Gastrocnemius medialis (tissue), 4 donors: ENCODE measurements around the gene TMLHE.
"Not testable (repeated sequence)": the region's sequence is repeated elsewhere in the genome, so short reads cannot be mapped to it uniquely, and the experiment has no call there.

Source experiments
- POLR2A ChIP-seq, 2 donors: fragments of 450-650 bp; IDR thresholded peaks; one replicate each; pipeline ENCODE4 v1.6.1; 2017; ENCODE audit warnings: antibody characterized with exemption in 2 of 2, mild to moderate bottlenecking in 2 of 2, moderate library complexity in 2 of 2
- TF ChIP-seq, protein P1 (sequence below), 5 experiments: fragments of 450-650 bp in 3 of 5; fragments of 200-600 bp in 2 of 5; sonication (generic) in 2 of 5; IDR thresholded peaks in 4 of 5; conservative IDR thresholded peaks in 1 of 5; 1 replicate in 4 of 5; 2 replicates in 1 of 5; pipeline ENCODE4 v1.5.1; 2016 to 2019; ENCODE audit warnings: antibody characterized with exemption in 5 of 5, mild to moderate bottlenecking in 3 of 5, moderate library complexity in 3 of 5

DNA sequence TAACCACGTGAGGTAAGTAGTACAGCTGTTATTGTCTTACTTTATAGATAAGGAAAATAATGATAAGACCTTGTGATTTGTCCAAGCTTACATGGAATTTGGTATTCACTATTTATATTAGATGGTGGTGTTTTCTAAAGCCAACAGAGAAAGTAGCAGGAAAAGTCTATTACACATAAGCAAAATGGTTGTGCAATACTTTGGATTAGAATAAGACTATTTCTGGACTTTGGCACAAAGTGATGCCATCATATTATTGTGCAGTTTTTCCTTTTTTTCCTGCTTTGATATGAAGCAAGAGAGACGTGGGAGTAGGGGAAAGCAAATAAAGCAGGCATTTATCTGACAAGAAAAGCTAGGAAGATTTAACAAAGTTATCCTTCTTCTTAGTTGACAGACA lies 117.6 kb downstream of the TMLHE start:
- TF ChIP-seq, protein P1, sequence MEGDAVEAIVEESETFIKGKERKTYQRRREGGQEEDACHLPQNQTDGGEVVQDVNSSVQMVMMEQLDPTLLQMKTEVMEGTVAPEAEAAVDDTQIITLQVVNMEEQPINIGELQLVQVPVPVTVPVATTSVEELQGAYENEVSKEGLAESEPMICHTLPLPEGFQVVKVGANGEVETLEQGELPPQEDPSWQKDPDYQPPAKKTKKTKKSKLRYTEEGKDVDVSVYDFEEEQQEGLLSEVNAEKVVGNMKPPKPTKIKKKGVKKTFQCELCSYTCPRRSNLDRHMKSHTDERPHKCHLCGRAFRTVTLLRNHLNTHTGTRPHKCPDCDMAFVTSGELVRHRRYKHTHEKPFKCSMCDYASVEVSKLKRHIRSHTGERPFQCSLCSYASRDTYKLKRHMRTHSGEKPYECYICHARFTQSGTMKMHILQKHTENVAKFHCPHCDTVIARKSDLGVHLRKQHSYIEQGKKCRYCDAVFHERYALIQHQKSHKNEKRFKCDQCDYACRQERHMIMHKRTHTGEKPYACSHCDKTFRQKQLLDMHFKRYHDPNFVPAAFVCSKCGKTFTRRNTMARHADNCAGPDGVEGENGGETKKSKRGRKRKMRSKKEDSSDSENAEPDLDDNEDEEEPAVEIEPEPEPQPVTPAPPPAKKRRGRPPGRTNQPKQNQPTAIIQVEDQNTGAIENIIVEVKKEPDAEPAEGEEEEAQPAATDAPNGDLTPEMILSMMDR (IDR thresholded peaks at IDR 0.05 in 4 of 5, conservative IDR thresholded peaks at IDR 0.05 in 1 of 5), result not testable (repeated sequence)
- not testable (repeated sequence) for TF ChIP-seq POLR2A (IDR thresholded peaks at IDR 0.05)
